HepG2 (cell line): ENCODE measurements around the gene RCAN2. TPM values are rescaled to one million over a fixed set of nuclear protein-coding genes. Genes with fewer than 3 reads are reported as not detected.

Source experiments
- ATAC-seq: fragments of 200-7000 bp; cut with Tn5 transposase; 3 replicates; pipeline ENCODE4 v1.9.1; 2020; ENCODE audit warnings: mild to moderate bottlenecking, moderate library complexity
- BruUV-seq: library from RNA; stranded (reverse); fragments of 400-500 nt; replicated peaks from 2 replicates; lab custom pipeline; 2021; lab: Mats Ljungman, UMichigan
- CTCF ChIA-PET: fragments of 300-600 bp; formaldehyde crosslinking; extraction: SDS; loops from one replicate; lab custom pipeline; 2021; ENCODE audit warnings: low total read pairs, inconsistent platforms, low intra/inter-chr PET ratio; lab: Yijun Ruan, JAX
- POLR2A ChIA-PET: fragments of 350-600 bp; sonication (Branson Sonifier 250); formaldehyde crosslinking; loops from one replicate; lab custom pipeline; 2020; ENCODE audit warnings: antibody characterized with exemption, inconsistent platforms; lab: Yijun Ruan, JAX
- DNase-seq: peaks from one replicate; pipeline ENCODE4 v3.0.0-alpha.2; 2015; ENCODE audit warnings: low spot score
- FAIRE-seq: peaks from 3 replicates; lab custom pipeline; 2011; peaks lifted over from hg19 to GRCh38; lab: Jason Lieb, UNC
- H2AFZ ChIP-seq: one replicate; pipeline ENCODE4 v1.6.1; 2011; ENCODE audit warnings: low read length, inconsistent platforms
- H3K27ac ChIP-seq: fragments of 300-600 bp; 3 replicates; pipeline ENCODE4 v1.8.0; 2011; ENCODE audit warnings: mixed run types, mild to moderate bottlenecking, mixed read lengths, low read length, inconsistent platforms; ENCODE audit not compliant: insufficient read depth; ENCODE audit errors: extremely low read length
- H3K27me3 ChIP-seq, 2 experiments: fragments of 200-600 bp in 1 of 2; 2 replicates in 1 of 2; 3 replicates in 1 of 2; pipeline versions ENCODE4 v1.6.0 to v1.8.0; 2011; ENCODE audit warnings: low read length in 2 of 2, mild to moderate bottlenecking in 2 of 2, moderate library complexity in 2 of 2, inconsistent platforms in 1 of 2; ENCODE audit not compliant: insufficient read depth in 2 of 2, control insufficient read depth in 1 of 2
- H3K36me3 ChIP-seq, 2 experiments: fragments of 200-600 bp in 1 of 2; replicated peaks in 1 of 2; 2 replicates in 1 of 2; 3 replicates in 1 of 2; pipeline versions ENCODE4 v1.5.1 to v1.8.0; 2011; ENCODE audit warnings: low read length in 2 of 2, inconsistent platforms in 1 of 2; ENCODE audit not compliant: insufficient read depth in 2 of 2, control insufficient read depth in 1 of 2
- H3K4me1 ChIP-seq: 2 replicates; pipeline ENCODE4 v1.5.1; 2012; ENCODE audit warnings: low read length, inconsistent platforms; ENCODE audit not compliant: insufficient read depth
- H3K4me2 ChIP-seq: 2 replicates; pipeline ENCODE4 v1.6.0; 2011; ENCODE audit warnings: low read depth, low read length, inconsistent platforms
- H3K4me3 ChIP-seq, 3 experiments: fragments of 200-600 bp in 1 of 3; sonication (generic), shearing (Covaris generic) in 1 of 3; replicated peaks in 1 of 3; 2 replicates each; pipeline ENCODE4 v1.5.1; 2011 to 2016; ENCODE audit warnings: low read length in 3 of 3, inconsistent platforms in 2 of 3, low read depth in 2 of 3, mild to moderate bottlenecking in 2 of 3, control low read depth in 1 of 3, mixed read lengths in 1 of 3; ENCODE audit not compliant: insufficient read depth in 1 of 3
- H3K79me2 ChIP-seq: one replicate; pipeline ENCODE4 v1.6.1; 2011; ENCODE audit warnings: low read length, inconsistent platforms; ENCODE audit not compliant: insufficient read depth
- H3K9ac ChIP-seq: 2 replicates; pipeline ENCODE4 v1.6.0; 2011; ENCODE audit warnings: mild to moderate bottlenecking, low read depth, low read length, inconsistent platforms; ENCODE audit not compliant: insufficient read depth
- H3K9me3 ChIP-seq: 2 replicates; pipeline ENCODE4 v1.5.1; 2012; ENCODE audit warnings: mild to moderate bottlenecking, low read length
- H4K20me1 ChIP-seq: 2 replicates; pipeline ENCODE4 v1.6.0; 2011; ENCODE audit warnings: inconsistent platforms, mild to moderate bottlenecking, low read length, moderate library complexity; ENCODE audit not compliant: insufficient read depth
- FOSL2 ChIP-seq: sonication (generic); formaldehyde crosslinking; IDR thresholded peaks from 2 replicates; pipeline ENCODE4 v1.4.0; 2020; ENCODE audit warnings: missing genetic modification reagents
- HDAC2 ChIP-seq: sonication (generic); formaldehyde crosslinking; IDR thresholded peaks from 2 replicates; pipeline ENCODE4 v1.4.0; 2020; ENCODE audit warnings: missing genetic modification reagents
- RBAK ChIP-seq: sonication (generic); formaldehyde crosslinking; IDR thresholded peaks from 2 replicates; pipeline ENCODE4 v1.5.1; 2020; ENCODE audit warnings: mild to moderate bottlenecking, missing genetic modification reagents
- RFXAP ChIP-seq: sonication (generic); formaldehyde crosslinking; IDR thresholded peaks from 2 replicates; pipeline ENCODE4 v1.4.0; 2020; ENCODE audit warnings: missing genetic modification reagents, borderline replicate concordance
- SMYD3 ChIP-seq: sonication (generic); formaldehyde crosslinking; IDR thresholded peaks from 2 replicates; pipeline ENCODE4 v1.8.1; 2023; ENCODE audit warnings: mild to moderate bottlenecking, missing genetic modification reagents
- SNRNP70 ChIP-seq: fragments of 200-400 bp; formaldehyde crosslinking; IDR thresholded peaks from 2 replicates; pipeline ENCODE4 v1.6.1; 2017; ENCODE audit warnings: mild to moderate bottlenecking, low read depth, low read length, moderate library complexity
- TCF7 ChIP-seq: sonication (generic); IDR thresholded peaks from 2 replicates; pipeline ENCODE4 v1.6.1; 2016; ENCODE audit warnings: antibody characterized with exemption, low read depth
- TEAD3 ChIP-seq: optimal IDR thresholded peaks from 2 replicates; pipeline ENCODE3; 2016; ENCODE audit warnings: borderline replicate concordance
- ZBTB7B ChIP-seq: sonication (generic); formaldehyde crosslinking; IDR thresholded peaks from 2 replicates; pipeline ENCODE4 v1.4.0; 2020; ENCODE audit warnings: missing genetic modification reagents
- ZFP82 ChIP-seq: sonication (generic); formaldehyde crosslinking; IDR thresholded peaks from 2 replicates; pipeline ENCODE4 v1.5.1; 2020; ENCODE audit warnings: mild to moderate bottlenecking, missing genetic modification reagents, borderline replicate concordance
- ZNF296 ChIP-seq: sonication (generic); formaldehyde crosslinking; conservative IDR thresholded peaks from 2 replicates; pipeline ENCODE4 v1.5.0; 2020; ENCODE audit warnings: mild to moderate bottlenecking, missing genetic modification reagents
- ZNF546 ChIP-seq: sonication (generic); formaldehyde crosslinking; conservative IDR thresholded peaks from 2 replicates; pipeline ENCODE4 v1.8.1; 2023; ENCODE audit warnings: mild to moderate bottlenecking, missing genetic modification reagents
- ZNF614 ChIP-seq: IDR thresholded peaks from 2 replicates; pipeline ENCODE4 v1.6.1; 2018; ENCODE audit warnings: missing biosample characterization, missing genetic modification reagents, inconsistent platforms, borderline replicate concordance
- ZNF619 ChIP-seq: sonication (generic); formaldehyde crosslinking; IDR thresholded peaks from 2 replicates; pipeline ENCODE4 v1.4.0; 2020; ENCODE audit warnings: mild to moderate bottlenecking, missing genetic modification reagents
- ZNF670 ChIP-seq: sonication (generic); formaldehyde crosslinking; IDR thresholded peaks from 2 replicates; pipeline ENCODE4 v1.8.0; 2022; ENCODE audit warnings: mild to moderate bottlenecking, missing genetic modification reagents, borderline replicate concordance
- ZNF678 ChIP-seq: sonication (generic); formaldehyde crosslinking; IDR thresholded peaks from 2 replicates; pipeline ENCODE4 v1.4.0; 2020; ENCODE audit warnings: mild to moderate bottlenecking, missing genetic modification reagents
- ZSCAN30 ChIP-seq: sonication (generic); formaldehyde crosslinking; IDR thresholded peaks from 2 replicates; pipeline ENCODE4 v1.5.0; 2020; ENCODE audit warnings: mild to moderate bottlenecking, missing genetic modification reagents
- whole genome bisulfite sequencing: methylation state at CpG from one replicate; pipeline ENCODE4 v1.1.6; 2017; ENCODE audit warnings: low lambda C conversion rate; 5-methylcytosine and 5-hydroxymethylcytosine counted together
- in situ Hi-C: cut with HindIII; loops from 2 replicates; pipeline ENCODE4 v1.10.0; 2017; ENCODE audit warnings: low pct_unique_long_range_greater_than_20kb; ENCODE audit not compliant: extremely low pct_ligation_motif_present
- intact Hi-C: fragments of 100-400 bp; cut with micrococcal nuclease; formaldehyde crosslinking; loops from one replicate; pipeline ENCODE4 v1.10.0; 2022; ENCODE audit not compliant: unreplicated experiment
- polyA plus RNA-seq, 8 experiments: library from polyadenylated mRNA; depleted of rRNA in 3 of 8; stranded (reverse) in 7 of 8; unstranded in 1 of 8; fragments of >200 nt; fragmentation: Illumina TruSeq in 4 of 8; extraction: Trizol in 4 of 8; gene quantifications; 2 replicates each; pipeline versions ENCODE4 v1.2.1 to v1.2.3, GENCODE V29; 2011 to 2016; ENCODE audit warnings: low read depth in 4 of 8, missing spikeins in 1 of 8, mixed read lengths in 1 of 8; ENCODE audit not compliant: insufficient read depth in 1 of 8
- total RNA-seq, 5 experiments: library from RNA; depleted of rRNA; stranded (reverse); fragments of >200 nt; fragmentation: Illumina TruSeq; extraction: Trizol; gene quantifications; 2 replicates each; pipeline ENCODE4 v1.2.3, GENCODE V29; 2016; ENCODE audit warnings: low read depth in 1 of 5
- TF ChIP-seq, protein P1 (sequence below): sonication (generic); formaldehyde crosslinking; IDR thresholded peaks from 2 replicates; pipeline ENCODE4 v1.5.0; 2020; ENCODE audit warnings: mild to moderate bottlenecking, missing genetic modification reagents
- TF ChIP-seq, protein P2 (sequence below): sonication (generic); formaldehyde crosslinking; IDR thresholded peaks from 2 replicates; pipeline ENCODE4 v1.8.1; 2022; ENCODE audit warnings: mild to moderate bottlenecking, missing genetic modification reagents
- TF ChIP-seq, protein P3 (sequence below): sonication (generic); formaldehyde crosslinking; conservative IDR thresholded peaks from 2 replicates; pipeline ENCODE4 v1.8.0; 2022; ENCODE audit warnings: low read depth, missing genetic modification reagents

The RCAN2 gene
- total and polyA plus RNA-seq, 2 of the 13 experiments (the other 11 are each of a cell fraction or from before 2014, with no cell fraction given), result not detected

DNA sequence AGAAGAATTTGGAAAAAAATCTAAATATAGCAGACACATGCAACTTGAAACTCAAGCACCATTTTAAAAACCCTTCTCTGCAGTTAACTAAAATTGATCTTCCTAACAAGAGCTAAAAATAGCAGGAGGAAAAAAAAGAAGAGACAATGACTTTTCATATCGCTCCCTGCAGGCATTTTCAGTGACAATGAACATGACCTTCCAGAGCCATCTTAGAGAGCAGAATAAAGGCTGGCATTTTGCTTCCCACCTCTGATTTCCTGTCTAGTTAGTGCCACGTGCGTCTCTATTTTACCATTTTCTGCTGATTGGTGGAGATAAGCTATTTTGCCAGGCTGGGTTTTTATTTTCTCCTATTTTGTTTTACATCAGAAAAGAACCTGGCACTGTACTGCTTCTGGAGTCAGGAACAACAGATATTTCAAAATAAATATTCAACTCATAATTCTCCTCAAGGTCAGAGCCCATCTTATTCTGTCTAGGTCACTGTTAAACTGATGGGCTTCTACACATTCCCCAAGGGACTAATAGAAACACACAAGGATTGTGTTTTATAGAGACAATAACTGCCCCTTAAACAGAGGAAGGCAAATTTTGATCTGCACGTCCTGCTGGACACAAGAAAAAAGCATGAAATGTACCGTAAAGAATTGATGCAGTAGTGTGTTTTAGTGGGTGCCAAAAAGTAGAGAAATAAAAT lies 250.2 kb downstream of the RCAN2 start:
- Histone ChIP-seq H3K27me3 (no peaks in the 10 kb centered on the region), H3K4me1 (no peaks in the 10 kb centered on the region), H3K36me3 (no peaks in the 10 kb centered on the region), H4K20me1 (no peaks in the 10 kb centered on the region), H3K9me3 (no peaks in the 10 kb centered on the region), H2AFZ (no peak overlapping the region), H3K9ac (no peak overlapping the region), H3K4me2 (no peak overlapping the region), H3K4me3 (no peak overlapping the region)
- CTCF ChIA-PET, result no interaction called here
- BruUV-seq, result no TSS peak
- no peak for ATAC-seq
- POLR2A ChIA-PET, result no interaction called here
- no peak for FAIRE-seq
- DNase-seq, result no peak
- WGBS, result 1% methylated on average over 5 of the region's 5 CpGs
- in situ Hi-C loops, result no loop called here
- intact Hi-C loops, result no loop called here
- TF ChIP-seq ZNF546 (CRISPR knock-in tag) (no peak), ZNF296 (no peak), ZNF678 (CRISPR knock-in tag) (no peak), HDAC2 (CRISPR knock-in tag) (no peak), ZNF614 (no peak), TEAD3 (CRISPR knock-in tag) (no peak), ZSCAN30 (no peak), ZNF670 (CRISPR knock-in tag) (no peak), SMYD3 (CRISPR knock-in tag) (no peak), RBAK (CRISPR knock-in tag) (no peak), ZNF619 (no peak), RFXAP (no peak), FOSL2 (no peak), SNRNP70 (no peak), ZFP82 (CRISPR knock-in tag) (no peak), TCF7 (no peak), ZBTB7B (CRISPR knock-in tag) (no peak)
- TF ChIP-seq, protein P1, sequence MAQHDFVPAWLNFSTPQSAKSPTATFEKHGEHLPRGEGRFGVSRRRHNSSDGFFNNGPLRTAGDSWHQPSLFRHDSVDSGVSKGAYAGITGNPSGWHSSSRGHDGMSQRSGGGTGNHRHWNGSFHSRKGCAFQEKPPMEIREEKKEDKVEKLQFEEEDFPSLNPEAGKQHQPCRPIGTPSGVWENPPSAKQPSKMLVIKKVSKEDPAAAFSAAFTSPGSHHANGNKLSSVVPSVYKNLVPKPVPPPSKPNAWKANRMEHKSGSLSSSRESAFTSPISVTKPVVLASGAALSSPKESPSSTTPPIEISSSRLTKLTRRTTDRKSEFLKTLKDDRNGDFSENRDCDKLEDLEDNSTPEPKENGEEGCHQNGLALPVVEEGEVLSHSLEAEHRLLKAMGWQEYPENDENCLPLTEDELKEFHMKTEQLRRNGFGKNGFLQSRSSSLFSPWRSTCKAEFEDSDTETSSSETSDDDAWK (CRISPR knock-in tag), result no peak
- TF ChIP-seq, protein P2, sequence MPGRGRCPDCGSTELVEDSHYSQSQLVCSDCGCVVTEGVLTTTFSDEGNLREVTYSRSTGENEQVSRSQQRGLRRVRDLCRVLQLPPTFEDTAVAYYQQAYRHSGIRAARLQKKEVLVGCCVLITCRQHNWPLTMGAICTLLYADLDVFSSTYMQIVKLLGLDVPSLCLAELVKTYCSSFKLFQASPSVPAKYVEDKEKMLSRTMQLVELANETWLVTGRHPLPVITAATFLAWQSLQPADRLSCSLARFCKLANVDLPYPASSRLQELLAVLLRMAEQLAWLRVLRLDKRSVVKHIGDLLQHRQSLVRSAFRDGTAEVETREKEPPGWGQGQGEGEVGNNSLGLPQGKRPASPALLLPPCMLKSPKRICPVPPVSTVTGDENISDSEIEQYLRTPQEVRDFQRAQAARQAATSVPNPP (CRISPR knock-in tag), result no peak
- TF ChIP-seq, protein P3, sequence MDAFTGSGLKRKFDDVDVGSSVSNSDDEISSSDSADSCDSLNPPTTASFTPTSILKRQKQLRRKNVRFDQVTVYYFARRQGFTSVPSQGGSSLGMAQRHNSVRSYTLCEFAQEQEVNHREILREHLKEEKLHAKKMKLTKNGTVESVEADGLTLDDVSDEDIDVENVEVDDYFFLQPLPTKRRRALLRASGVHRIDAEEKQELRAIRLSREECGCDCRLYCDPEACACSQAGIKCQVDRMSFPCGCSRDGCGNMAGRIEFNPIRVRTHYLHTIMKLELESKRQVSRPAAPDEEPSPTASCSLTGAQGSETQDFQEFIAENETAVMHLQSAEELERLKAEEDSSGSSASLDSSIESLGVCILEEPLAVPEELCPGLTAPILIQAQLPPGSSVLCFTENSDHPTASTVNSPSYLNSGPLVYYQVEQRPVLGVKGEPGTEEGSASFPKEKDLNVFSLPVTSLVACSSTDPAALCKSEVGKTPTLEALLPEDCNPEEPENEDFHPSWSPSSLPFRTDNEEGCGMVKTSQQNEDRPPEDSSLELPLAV (CRISPR knock-in tag), result no peak
- TF ChIP-seq, all 625 proteins: peak for 0
- H3K27ac ChIP-seq, result no peak overlapping the region
- no peaks in the 10 kb centered on the region for H3K79me2 ChIP-seq
